Activated CD4-positive, alpha-beta T cell treated with anti-CD3 and anti-CD28 coated beads for 36 hours (primary cell): Measurements from ENCODE around the gene ZYG11A. TPM values are rescaled to one million over a fixed set of nuclear protein-coding genes. Genes with fewer than 3 reads are reported as not detected.
"Not testable (repeated sequence)": the region's sequence is repeated elsewhere in the genome, so short reads cannot be mapped to it uniquely, and the experiment has no call there.

ENCODE experiments used
- ATAC-seq: fragments of 200-7000 bp; cut with Tn5 transposase; one replicate; pipeline ENCODE4 v1.10.0; 2021; ENCODE audit warnings: mild to moderate bottlenecking, moderate library complexity
- CTCF ChIA-PET: fragments of 350-600 bp; sonication (Branson Sonifier 250); formaldehyde crosslinking; loops from one replicate; lab custom pipeline; 2021; ENCODE audit warnings: antibody characterized with exemption; lab: Charles Lee
- POLR2A ChIA-PET: fragments of 350-600 bp; sonication (Branson Sonifier 250); formaldehyde crosslinking; loops from one replicate; lab custom pipeline; 2021; ENCODE audit warnings: antibody characterized with exemption, inconsistent platforms; lab: Charles Lee
- DNase-seq: peaks from one replicate; pipeline ENCODE4 v3.0.0-alpha.2; 2020
- H3K27ac Mint-ChIP-seq: one replicate; pipeline ENCODE4 v1.8.0; 2021; ENCODE audit warnings: mixed read lengths
- H3K27me3 Mint-ChIP-seq: one replicate; pipeline ENCODE4 v1.8.0; 2021; ENCODE audit warnings: mixed read lengths
- H3K36me3 Mint-ChIP-seq: one replicate; pipeline ENCODE4 v1.8.0; 2021; ENCODE audit warnings: low read depth, mixed read lengths
- H3K4me1 Mint-ChIP-seq: one replicate; pipeline ENCODE4 v1.8.0; 2021; ENCODE audit warnings: mixed read lengths
- H3K4me3 Mint-ChIP-seq: one replicate; pipeline ENCODE4 v1.8.0; 2021; ENCODE audit warnings: mild to moderate bottlenecking, moderate library complexity, mixed read lengths
- H3K9me3 Mint-ChIP-seq: one replicate; pipeline ENCODE4 v1.8.0; 2021; ENCODE audit warnings: low read depth, mixed read lengths
- intact Hi-C, 2 experiments: fragments of 100-400 bp; cut with DNase I in 1 of 2; cut with micrococcal nuclease in 1 of 2; formaldehyde crosslinking; loops; one replicate each; pipeline versions ENCODE4 v1.14.2 to v1.15.1; 2022 to 2024; cut with DNase I, micrococcal nuclease
- total RNA-seq, 2 experiments: library from RNA; stranded (reverse); gene quantifications; one replicate each; pipeline ENCODE4 v1.2.3, GENCODE V29; 2021

Gene ZYG11A
- under 1 TPM; 0.11 to 0.25 TPM for total RNA-seq

GRCh38 chr1:52842643-52843310, at the start of gene ZYG11A:
TSS of gene ZYG11A (plus strand) at chr1:52842760. CDS start at chr1:52842884, 124 bp downstream.
- H3K4me1 Mint-ChIP-seq: peaks cover 5% of the 10 kb centered on the region
- ATAC-seq (peak; percentile 98), DNase-seq (peak; percentile 89)
- H3K36me3 Mint-ChIP-seq: no peaks in the 10 kb centered on the region
- H3K27me3 Mint-ChIP-seq: peaks cover 18% of the 10 kb centered on the region
- POLR2A ChIA-PET: interaction anchor here (0.6 to 1.0 kb wide), 4 partner anchors 82 to 691 kb away, joined by 3 to 4 read pairs (median 3); no protein-coding TSS in a partner anchor
- peak within 1 kb of the TSS; percentile 58 for H3K4me3 Mint-ChIP-seq
- no peaks in the 10 kb centered on the region for H3K9me3 Mint-ChIP-seq
- intact Hi-C loops: loop anchor here in 1 of 2 experiments (1.0 to 5.0 kb wide), 9 partner anchors 79 to 475 kb away; partner anchors contain the start of genes CC2D1B, CPT2, CZIB and ECHDC2
- CTCF ChIA-PET: interaction anchor here (0.7 to 1.4 kb wide), 8 partner anchors 11 to 1007 kb away, joined by 3 to 6 read pairs (median 4); partner anchors contain the start of gene ECHDC2
- no peak within 1 kb of the TSS for H3K27ac Mint-ChIP-seq

- peaks cover 13% of the 10 kb centered on the region for H3K36me3 Mint-ChIP-seq
- POLR2A ChIA-PET, H3K4me3 Mint-ChIP-seq, intact Hi-C loops, H3K27ac Mint-ChIP-seq, H3K4me1 Mint-ChIP-seq, H3K27me3 Mint-ChIP-seq, CTCF ChIA-PET, H3K9me3 Mint-ChIP-seq, DNase-seq, ATAC-seq: not testable (repeated sequence)
Observed at GRCh38 chr1:52793717-52794116, 48.8 kb upstream of the ZYG11A start.

GRCh38 chr1:52795464-52795863, 47.1 kb upstream of the ZYG11A start:
- intact Hi-C loops: no loop called here
- Mint-ChIP-seq H3K27me3 (no peaks in the 10 kb centered on the region), H3K4me3 (no peak overlapping the region), H3K4me1 (no peaks in the 10 kb centered on the region), H3K9me3 (no peaks in the 10 kb centered on the region), H3K27ac (no peak overlapping the region), H3K36me3 (peaks cover 10% of the 10 kb centered on the region)
- CTCF ChIA-PET: interaction anchor here (0.6 to 1.1 kb wide), 2 partner anchors 16 to 160 kb away, joined by 3 read pairs; no protein-coding TSS in a partner anchor
- no peak for ATAC-seq
- POLR2A ChIA-PET: interaction anchor here (0.6 kb wide), 1 partner anchor 42 kb away, joined by 8 read pairs; no protein-coding TSS in a partner anchor
- DNase-seq: no peak

- ChIA-PET CTCF (no interaction called here), POLR2A (no interaction called here)
- intact Hi-C loops: no loop called here
- no peaks in the 10 kb centered on the region for H3K27me3 Mint-ChIP-seq
- H3K9me3 Mint-ChIP-seq: no peaks in the 10 kb centered on the region
- no peak for DNase-seq
- peaks cover 6% of the 10 kb centered on the region for H3K36me3 Mint-ChIP-seq
- H3K4me3 Mint-ChIP-seq: no peak overlapping the region
- no peak for ATAC-seq
- no peaks in the 10 kb centered on the region for H3K4me1 Mint-ChIP-seq
- no peak overlapping the region for H3K27ac Mint-ChIP-seq
Observed at GRCh38 chr1:52798331-52798730, 44.2 kb upstream of the ZYG11A start.

- Mint-ChIP-seq H3K4me1 (no peaks in the 10 kb centered on the region), H3K9me3 (no peaks in the 10 kb centered on the region), H3K27ac (no peak overlapping the region), H3K4me3 (no peak overlapping the region), H3K27me3 (no peaks in the 10 kb centered on the region), H3K36me3 (peaks cover 6% of the 10 kb centered on the region)
- ChIA-PET CTCF (interaction anchor here (1.1 kb wide), 1 partner anchor 62 kb away, joined by 3 read pairs; no protein-coding TSS in a partner anchor), POLR2A (no interaction called here)
- ATAC-seq: no peak
- DNase-seq: no peak
- intact Hi-C loops: no loop called here
Observed at GRCh38 chr1:52801011-52801410, 41.5 kb upstream of the ZYG11A start.

GRCh38 chr1:52804083-52804482, 38.5 kb upstream of the ZYG11A start:
- DNase-seq, H3K4me1 Mint-ChIP-seq, intact Hi-C loops, CTCF ChIA-PET, H3K27me3 Mint-ChIP-seq, H3K36me3 Mint-ChIP-seq, H3K27ac Mint-ChIP-seq, POLR2A ChIA-PET, H3K9me3 Mint-ChIP-seq, H3K4me3 Mint-ChIP-seq, ATAC-seq: not testable (repeated sequence)

GRCh38 chr1:52814465-52814864, 28.1 kb upstream of the ZYG11A start:
- no peak overlapping the region for H3K4me3 Mint-ChIP-seq

GRCh38 chr1:52820830-52821229, 21.7 kb upstream of the ZYG11A start:
- H3K4me3 Mint-ChIP-seq, ATAC-seq, H3K4me1 Mint-ChIP-seq, DNase-seq, POLR2A ChIA-PET, H3K27ac Mint-ChIP-seq, H3K27me3 Mint-ChIP-seq, H3K9me3 Mint-ChIP-seq: not testable (repeated sequence)
- intact Hi-C loops: loop anchor here in 1 of 2 experiments (10.0 kb wide), 1 partner anchor 116 kb away; no protein-coding TSS in a partner anchor
- CTCF ChIA-PET: interaction anchor here (0.6 kb wide), 1 partner anchor 42 kb away, joined by 4 read pairs; no protein-coding TSS in a partner anchor
- peaks cover 21% of the 10 kb centered on the region for H3K36me3 Mint-ChIP-seq

More at GRCh38 chr1:52814465-52814864, 28.1 kb upstream of the ZYG11A start:
- CTCF ChIA-PET: no interaction called here
- H3K27ac Mint-ChIP-seq: no peak overlapping the region
- no peak for DNase-seq
- H3K9me3 Mint-ChIP-seq: no peaks in the 10 kb centered on the region
- intact Hi-C loops: no loop called here
- H3K36me3 Mint-ChIP-seq: peaks cover 18% of the 10 kb centered on the region
- POLR2A ChIA-PET: no interaction called here
- no peaks in the 10 kb centered on the region for H3K4me1 Mint-ChIP-seq
- no peak for ATAC-seq
- no peaks in the 10 kb centered on the region for H3K27me3 Mint-ChIP-seq

- CTCF ChIA-PET: interaction anchor here (0.8 kb wide), 1 partner anchor 56 kb away, joined by 3 read pairs; no protein-coding TSS in a partner anchor
- intact Hi-C loops: loop anchor here (1.0 to 10.0 kb wide), 2 partner anchors 121 to 128 kb away; partner anchors contain the start of gene COA7 (in 1 of the 2)
- no peak overlapping the region for H3K4me3 Mint-ChIP-seq
Observed at GRCh38 chr1:52825868-52826267, 16.7 kb upstream of the ZYG11A start.

GRCh38 chr1:52834798-52835197, 7.8 kb upstream of the ZYG11A start:
- peaks cover 7% of the 10 kb centered on the region for H3K27me3 Mint-ChIP-seq
- no peak overlapping the region for H3K4me3 Mint-ChIP-seq
- DNase-seq: no peak
- no peak overlapping the region for H3K27ac Mint-ChIP-seq
- no peak for ATAC-seq
- no peaks in the 10 kb centered on the region for H3K4me1 Mint-ChIP-seq
- no peaks in the 10 kb centered on the region for H3K36me3 Mint-ChIP-seq
- H3K9me3 Mint-ChIP-seq: no peaks in the 10 kb centered on the region
- intact Hi-C loops: no loop called here
- ChIA-PET CTCF (no interaction called here), POLR2A (no interaction called here)

More at GRCh38 chr1:52825868-52826267, 16.7 kb upstream of the ZYG11A start:
- Mint-ChIP-seq H3K27me3 (no peaks in the 10 kb centered on the region), H3K27ac (no peak overlapping the region), H3K9me3 (no peaks in the 10 kb centered on the region), H3K4me1 (no peaks in the 10 kb centered on the region), H3K36me3 (peaks cover 6% of the 10 kb centered on the region)
- peak; percentile 36 for ATAC-seq
- no peak for DNase-seq
- POLR2A ChIA-PET: no interaction called here

- no peak for ATAC-seq
- H3K27ac Mint-ChIP-seq: no peak overlapping the region
- no peak for DNase-seq
- intact Hi-C loops: no loop called here
- no peaks in the 10 kb centered on the region for H3K9me3 Mint-ChIP-seq
- H3K4me1 Mint-ChIP-seq: no peaks in the 10 kb centered on the region
- H3K36me3 Mint-ChIP-seq: no peaks in the 10 kb centered on the region
- CTCF ChIA-PET: interaction anchor here (1.4 kb wide), 1 partner anchor 17 kb away, joined by 4 read pairs; no protein-coding TSS in a partner anchor
- H3K27me3 Mint-ChIP-seq: peaks cover 9% of the 10 kb centered on the region
- POLR2A ChIA-PET: no interaction called here
- H3K4me3 Mint-ChIP-seq: no peak overlapping the region
Observed at GRCh38 chr1:52836035-52836434, 6.5 kb upstream of the ZYG11A start.
